ENCODE measurements around the gene HSD17B2. TPM values are rescaled to one million over a fixed set of nuclear protein-coding genes. Genes with fewer than 3 reads are reported as not detected.

Gene HSD17B2
- total and polyA plus RNA-seq, 2 of the 4 experiments (the other 2 are of a cell fraction), result 0.12 to 0.18 TPM

DNA sequence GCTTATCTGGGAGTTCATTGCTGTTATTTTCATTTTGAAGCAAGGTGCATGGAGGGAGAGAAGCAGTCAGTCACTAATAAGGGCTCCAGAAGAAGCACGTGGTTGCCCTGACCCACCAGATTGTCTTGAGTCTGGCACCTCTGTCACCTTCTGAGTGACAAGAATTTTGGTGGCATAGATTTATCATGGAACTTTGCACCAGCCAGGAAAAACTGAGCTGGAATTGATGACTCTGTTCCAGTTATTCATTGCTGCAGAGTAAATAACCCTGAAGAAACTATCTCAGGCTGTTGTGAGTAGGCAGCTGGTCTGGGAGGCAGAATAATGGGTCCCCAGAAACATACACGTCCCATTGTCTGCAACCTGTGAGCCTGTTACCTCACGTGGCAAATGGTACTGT is 44.8 kb downstream of the HSD17B2 start:
- Histone ChIP-seq H2AK9ac (replicated peaks; ENCODE audit: low read depth, low read length, poor library complexity) (no peak overlapping the region), H4K20me1 (ENCODE audit: insufficient read depth, low read length) (no peaks in the 10 kb centered on the region), H4K5ac (ENCODE audit: low read depth, low read length) (no peak overlapping the region), H3K9me1 (ENCODE audit: insufficient read depth, low read length) (no peaks in the 10 kb centered on the region; the same call in 1 of the 2 replicates), H3K4me1 (ENCODE audit: control insufficient read depth, insufficient read depth, low read length) (peaks cover 7% of the 10 kb centered on the region), H3K79me1 (ENCODE audit: low read depth in 1 of 2, low read length in 2 of 2) (no peaks in the 10 kb centered on the region), H2BK15ac (ENCODE audit: low read depth, low read length) (no peak overlapping the region), H3K56ac (ENCODE audit: extremely low read depth, insufficient read depth, low read length) (no peak overlapping the region), H2AFZ (replicated peaks; ENCODE audit: low read length, poor library complexity) (no peak overlapping the region), H3K27me3 (ENCODE audit: control insufficient read depth, insufficient read depth, low read length) (no peaks in the 10 kb centered on the region), H3K18ac (ENCODE audit: low read depth, low read length) (no peak overlapping the region), H3K9me3 (ENCODE audit: control insufficient read depth, insufficient read depth, low read length) (peaks cover 6% of the 10 kb centered on the region; the same call in 1 of the 2 replicates), H3K4ac (ENCODE audit: low read depth, low read length) (no peak overlapping the region), H4K8ac (ENCODE audit: low read depth in 2 of 2, low read length in 2 of 2) (no peak overlapping the region), H2AK5ac (ENCODE audit: low read depth, low read length) (no peak overlapping the region), H3K23ac (ENCODE audit: low read depth, low read length) (no peak overlapping the region), H3K14ac (replicated peaks; ENCODE audit: low read depth, low read length) (no peak overlapping the region), H2BK20ac (ENCODE audit: low read depth, low read length) (no peak overlapping the region), H3K4me3 (ENCODE audit: insufficient read depth, low read depth, low read length) (no peak overlapping the region), H3K27ac (ENCODE audit: insufficient read depth, low read length) (no peak overlapping the region), H2BK120ac (ENCODE audit: low read depth, low read length) (no peak overlapping the region), H2BK5ac (ENCODE audit: low read depth, low read length, poor library complexity, severe bottlenecking) (no peak overlapping the region), H4K91ac (ENCODE audit: insufficient read depth, low read depth, low read length) (no peak overlapping the region), H3K9ac (ENCODE audit: low read depth, low read length) (no peak overlapping the region), H3K4me2 (ENCODE audit: low read depth, low read length) (no peak overlapping the region), H3K36me3 (ENCODE audit: control insufficient read depth, insufficient read depth, low read length) (no peaks in the 10 kb centered on the region)
- TF ChIP-seq, protein P1, sequence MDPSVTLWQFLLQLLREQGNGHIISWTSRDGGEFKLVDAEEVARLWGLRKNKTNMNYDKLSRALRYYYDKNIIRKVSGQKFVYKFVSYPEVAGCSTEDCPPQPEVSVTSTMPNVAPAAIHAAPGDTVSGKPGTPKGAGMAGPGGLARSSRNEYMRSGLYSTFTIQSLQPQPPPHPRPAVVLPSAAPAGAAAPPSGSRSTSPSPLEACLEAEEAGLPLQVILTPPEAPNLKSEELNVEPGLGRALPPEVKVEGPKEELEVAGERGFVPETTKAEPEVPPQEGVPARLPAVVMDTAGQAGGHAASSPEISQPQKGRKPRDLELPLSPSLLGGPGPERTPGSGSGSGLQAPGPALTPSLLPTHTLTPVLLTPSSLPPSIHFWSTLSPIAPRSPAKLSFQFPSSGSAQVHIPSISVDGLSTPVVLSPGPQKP (IDR thresholded peaks at IDR 0.05; ENCODE audit: borderline replicate concordance, low read depth, low read length), result no peak
- TF ChIP-seq, protein P2, sequence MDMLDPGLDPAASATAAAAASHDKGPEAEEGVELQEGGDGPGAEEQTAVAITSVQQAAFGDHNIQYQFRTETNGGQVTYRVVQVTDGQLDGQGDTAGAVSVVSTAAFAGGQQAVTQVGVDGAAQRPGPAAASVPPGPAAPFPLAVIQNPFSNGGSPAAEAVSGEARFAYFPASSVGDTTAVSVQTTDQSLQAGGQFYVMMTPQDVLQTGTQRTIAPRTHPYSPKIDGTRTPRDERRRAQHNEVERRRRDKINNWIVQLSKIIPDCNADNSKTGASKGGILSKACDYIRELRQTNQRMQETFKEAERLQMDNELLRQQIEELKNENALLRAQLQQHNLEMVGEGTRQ (IDR thresholded peaks at IDR 0.05; ENCODE audit: low read depth, low read length), result no peak
- no peak for TF ChIP-seq FOS (IDR thresholded peaks at IDR 0.05; ENCODE audit: low read depth, low read length)
- no peak for TF ChIP-seq MXI1 (IDR thresholded peaks at IDR 0.05; ENCODE audit: borderline replicate concordance, low read depth, low read length)
- no peak for TF ChIP-seq RFX5 (IDR thresholded peaks at IDR 0.05; ENCODE audit: low read depth, low read length)
- no peak for TF ChIP-seq MAZ (IDR thresholded peaks at IDR 0.05; ENCODE audit: borderline replicate concordance, low read depth, low read length)
- no peak for TF ChIP-seq SMC3 (IDR thresholded peaks at IDR 0.05; ENCODE audit: low read depth, low read length)
- TF ChIP-seq BHLHE40 (IDR thresholded peaks at IDR 0.05; ENCODE audit: low read depth, low read length), result no peak
- no peak for TF ChIP-seq RCOR1 (IDR thresholded peaks at IDR 0.05; ENCODE audit: insufficient replicate concordance, low read length)
- DNase-seq (no peak), ATAC-seq (ENCODE audit: low read depth) (no peak)
- intact Hi-C loops (cut with micrococcal nuclease), result no loop called here
- in situ Hi-C loops (cut with MboI; ENCODE audit: low sequenced_read_pairs), result no loop called here
- CTCF ChIA-PET, result no interaction called here
- dilution Hi-C loops (cut with HindIII; ENCODE audit: low sequenced_read_pairs, unreplicated experiment), result no loop called here
- 20% methylated on average over 1 of the region's 3 CpGs; no CpG with 5 or more reads in 1 of the 2 experiments for WGBS, 2 experiments (ENCODE audit: extremely low coverage in 2 of 2, insufficient read length in 1 of 2)
- POLR2A ChIA-PET (ENCODE audit: unreplicated experiment), result no interaction called here
- BruUV-seq (replicated peaks), result no TSS peak

Measured in IMR-90 (cell line).